HCT116 (cell line): Measurements from ENCODE around the gene TGM4. TPM values are rescaled to one million over a fixed set of nuclear protein-coding genes. Genes with fewer than 3 reads are reported as not detected.

Experiments
- ATAC-seq: fragments of 200-7000 bp; cut with Tn5 transposase; 2 replicates; pipeline ENCODE4 v1.9.1; 2020; ENCODE audit warnings: mild to moderate bottlenecking, moderate library complexity
- BruUV-seq: library from RNA; stranded (reverse); fragments of 400-500 nt; replicated peaks from 2 replicates; lab custom pipeline; 2021; lab: Mats Ljungman, UMichigan
- CTCF ChIA-PET: fragments of 300-600 bp; sonication (Branson Sonifier 250); formaldehyde crosslinking; loops from one replicate; lab custom pipeline; 2021; ENCODE audit warnings: antibody characterized with exemption; lab: Charles Lee
- POLR2A ChIA-PET: fragments of 300-600, 350-600 bp; sonication (Branson Sonifier 250); formaldehyde crosslinking; loops from one replicate; lab custom pipeline; 2021; ENCODE audit warnings: antibody characterized with exemption; lab: Charles Lee
- RAD21 ChIA-PET, 2 experiments: fragments of 300-600 bp; sonication (Branson Sonifier 250); formaldehyde crosslinking; loops; one replicate each; lab custom pipeline; 2023; ENCODE audit warnings: low total read pairs in 2 of 2; ENCODE audit not compliant: uncharacterized antibody in 2 of 2, unreplicated experiment in 2 of 2, low non-redundant PET in 1 of 2; lab: Charles Lee
- DNase-seq: peaks from one replicate; pipeline ENCODE4 v3.0.0-alpha.2; 2010; ENCODE audit warnings: low read depth, low spot score
- H2AFZ ChIP-seq: fragments of 200-600 bp; shearing (Covaris generic), sonication (generic); 2 replicates; pipeline ENCODE4 v1.6.1; 2017; ENCODE audit warnings: low read depth, mixed run types, mixed read lengths, antibody characterized with exemption, low read length; ENCODE audit not compliant: poor library complexity, severe bottlenecking
- H3K27ac ChIP-seq: 2 replicates; pipeline ENCODE4 v1.5.1; 2012; ENCODE audit warnings: low read depth, low read length
- H3K27me3 ChIP-seq: fragments of 200-600 bp; sonication (generic); 2 replicates; pipeline ENCODE4 v1.6.1; 2016; ENCODE audit warnings: mixed run types, low read length, mixed read lengths; ENCODE audit not compliant: insufficient read depth
- H3K36me3 ChIP-seq, 2 experiments: fragments of 200-500 bp in 1 of 2; fragments of 200-600 bp in 1 of 2; sonication (Bioruptor generic) in 1 of 2; sonication (generic) in 1 of 2; 2 replicates each; pipeline versions ENCODE4 v1.5.1 to v1.6.1; 2014 to 2016; ENCODE audit warnings: low read length in 2 of 2, inconsistent platforms in 1 of 2, mixed read lengths in 1 of 2, mixed run types in 1 of 2; ENCODE audit not compliant: insufficient read depth in 2 of 2, control insufficient read depth in 1 of 2
- H3K4me1 ChIP-seq, 2 experiments: fragments of 200-600 bp in 1 of 2; sonication (generic) in 1 of 2; 2 replicates each; pipeline versions ENCODE4 v1.5.1 to v1.6.1; 2012 to 2017; ENCODE audit warnings: low read length in 2 of 2, inconsistent platforms in 1 of 2, mild to moderate bottlenecking in 1 of 2, mixed read lengths in 1 of 2, mixed run types in 1 of 2, moderate library complexity in 1 of 2; ENCODE audit not compliant: insufficient read depth in 2 of 2, control insufficient read depth in 1 of 2
- H3K4me2 ChIP-seq: fragments of 200-600 bp; sonication (generic); 2 replicates; pipeline ENCODE4 v1.6.1; 2017; ENCODE audit warnings: mixed run types, low read length, mixed read lengths
- H3K4me3 ChIP-seq, 2 experiments: fragments of 200-600 bp in 1 of 2; sonication (generic) in 1 of 2; replicated peaks in 1 of 2; 2 replicates each; pipeline ENCODE4 v1.5.1; 2011 to 2016; ENCODE audit warnings: low read length in 2 of 2, control low read depth in 1 of 2, low read depth in 1 of 2, mild to moderate bottlenecking in 1 of 2, mixed read lengths in 1 of 2, mixed run types in 1 of 2
- H3K79me2 ChIP-seq: fragments of 200-600 bp; sonication (generic); 2 replicates; pipeline ENCODE4 v1.6.1; 2017; ENCODE audit warnings: mild to moderate bottlenecking, mixed run types, low read length, moderate library complexity, mixed read lengths; ENCODE audit not compliant: insufficient read depth
- H3K9ac ChIP-seq: fragments of 200-600 bp; sonication (generic); 2 replicates; pipeline ENCODE4 v1.6.1; 2016; ENCODE audit warnings: low read length, mixed read lengths
- H3K9me2 ChIP-seq: fragments of 200-600 bp; sonication (generic), shearing (Covaris generic); 2 replicates; pipeline ENCODE4 v1.6.1; 2017; ENCODE audit warnings: mixed run types, mild to moderate bottlenecking, moderate library complexity; ENCODE audit not compliant: insufficient read depth
- H3K9me3 ChIP-seq, 2 experiments: fragments of 200-500 bp in 1 of 2; fragments of 200-600 bp in 1 of 2; sonication (Bioruptor generic) in 1 of 2; sonication (generic) in 1 of 2; 2 replicates each; pipeline ENCODE4 v1.6.1; 2014 to 2017; ENCODE audit warnings: low read length in 2 of 2, mixed read lengths in 2 of 2, inconsistent platforms in 1 of 2, low read depth in 1 of 2, mild to moderate bottlenecking in 1 of 2, mixed run types in 1 of 2, moderate library complexity in 1 of 2; ENCODE audit not compliant: control insufficient read depth in 1 of 2, insufficient read depth in 1 of 2
- H4K20me1 ChIP-seq: fragments of 200-600 bp; sonication (generic), shearing (Covaris generic); 2 replicates; pipeline ENCODE4 v1.6.1; 2017; ENCODE audit warnings: mixed run types, mild to moderate bottlenecking, moderate library complexity; ENCODE audit not compliant: insufficient read depth
- EZH2phosphoT487 ChIP-seq: fragments of 200-600 bp; IDR thresholded peaks from 2 replicates; pipeline ENCODE4 v1.6.1; 2018; ENCODE audit warnings: antibody characterized with exemption, borderline replicate concordance
- FOSL1 ChIP-seq: IDR thresholded peaks from 2 replicates; pipeline ENCODE4 v1.6.1; 2012; ENCODE audit warnings: low read depth
- MAX ChIP-seq: IDR thresholded peaks from 2 replicates; pipeline ENCODE4 v1.6.1; 2012
- POLR2AphosphoS5 ChIP-seq: IDR thresholded peaks from 2 replicates; pipeline ENCODE4 v1.6.1; 2011; ENCODE audit warnings: mild to moderate bottlenecking, low read depth, low read length, moderate library complexity
- YY1 ChIP-seq: IDR thresholded peaks from 2 replicates; pipeline ENCODE4 v1.6.1; 2011; ENCODE audit warnings: low read length, low read depth, moderate library complexity, mild to moderate bottlenecking; ENCODE audit not compliant: insufficient replicate concordance; ENCODE audit errors: extremely low read depth
- ZBTB33 ChIP-seq: IDR thresholded peaks from 2 replicates; pipeline ENCODE4 v1.6.1; 2011; ENCODE audit warnings: mild to moderate bottlenecking, low read length, moderate library complexity; ENCODE audit not compliant: insufficient replicate concordance; ENCODE audit errors: extremely low read depth
- intact Hi-C: fragments of 100-400 bp; cut with micrococcal nuclease; formaldehyde crosslinking; loops from 2 replicates; pipeline ENCODE4 v1.10.0; 2022
- total RNA-seq: library from RNA; stranded (reverse); gene quantifications from one replicate; pipeline ENCODE4 v1.2.1, GENCODE V29; 2021; ENCODE audit not compliant: unreplicated experiment

TGM4 gene
- total RNA-seq, 1 experiment from 2014 or later = not detected

GRCh38 chr3:44915702-44916438 is 41.5 kb downstream of the TGM4 start:
- H3K27ac ChIP-seq = no peak overlapping the region
- H3K9me3 ChIP-seq = no peaks in the 10 kb centered on the region
- no peak overlapping the region for H2AFZ ChIP-seq
- H3K27me3 ChIP-seq = no peaks in the 10 kb centered on the region
- RAD21 ChIA-PET = no interaction called here
- H3K79me2 ChIP-seq = no peaks in the 10 kb centered on the region
- DNase-seq = no peak
- no peak overlapping the region for H3K4me2 ChIP-seq
- BruUV-seq = no TSS peak
- no peaks in the 10 kb centered on the region; a peak in 1 of 4 replicates for H3K36me3 ChIP-seq
- H3K4me3 ChIP-seq = no peak overlapping the region
- POLR2A ChIA-PET = no interaction called here
- no peak overlapping the region for H3K9ac ChIP-seq
- CTCF ChIA-PET = interaction anchor here (0.6 to 0.7 kb wide), 2 partner anchors 51 to 68 kb away, joined by 4 to 5 read pairs; no protein-coding TSS in a partner anchor
- no peaks in the 10 kb centered on the region for H3K4me1 ChIP-seq
- TF ChIP-seq YY1 = no peak
- no peak for TF ChIP-seq EZH2phosphoT487
- TF ChIP-seq ZBTB33 = no peak
- no peak for TF ChIP-seq POLR2AphosphoS5
- no peak for TF ChIP-seq MAX
- no peak for TF ChIP-seq FOSL1
- no peaks in the 10 kb centered on the region for H3K9me2 ChIP-seq
- intact Hi-C loops = loop anchor here (10.0 kb wide), 1 partner anchor 271 kb away; the partner anchor contains the start of gene ZNF35
- ATAC-seq = no peak
- H4K20me1 ChIP-seq = no peaks in the 10 kb centered on the region
